GM21447 (cell line): ENCODE results near the gene UBAC1.

Experiments used
- ATAC-seq: cut with Tn5 transposase; IDR thresholded peaks from one replicate; pipeline ENCODE4 v1.9.1; 2021; ENCODE audit not compliant: unreplicated experiment

Gene UBAC1

GRCh38 chr9:135885100-135885853 is 75.9 kb downstream of the UBAC1 start:
- no peak for ATAC-seq

- no peak for ATAC-seq
Measured at GRCh38 chr9:135884328-135885035, 76.7 kb downstream of the UBAC1 start.

GRCh38 chr9:135883410-135884089 is 77.6 kb downstream of the UBAC1 start:
- ATAC-seq, result no peak
